MCF 10A (cell line): ENCODE results near the gene ADAMTS8. TPM values are rescaled to one million over a fixed set of nuclear protein-coding genes. Genes with fewer than 3 reads are reported as not detected.

Experiments used
- BruUV-seq: library from RNA; stranded (reverse); fragments of 400-500 nt; replicated peaks from 2 replicates; lab custom pipeline; 2021; lab: Mats Ljungman, UMichigan
- CTCF ChIA-PET: fragments of 300-600 bp; sonication (Branson Sonifier 250); formaldehyde crosslinking; extraction: SDS; loops from one replicate; lab custom pipeline; 2021; ENCODE audit warnings: antibody characterized with exemption, inconsistent platforms; lab: Yijun Ruan, JAX
- POLR2A ChIA-PET: fragments of 300-600, 350-650 bp; sonication (Branson Sonifier 250); formaldehyde crosslinking; extraction: SDS; loops from one replicate; lab custom pipeline; 2020; ENCODE audit warnings: antibody characterized with exemption, inconsistent platforms; lab: Yijun Ruan, JAX
- DNase-seq: peaks from one replicate; pipeline ENCODE4 v3.0.0-alpha.2; 2018; ENCODE audit not compliant: unreplicated experiment
- H3K27ac Mint-ChIP-seq: one replicate; pipeline ENCODE4 v1.8.0; 2022; ENCODE audit warnings: mild to moderate bottlenecking, low read depth, mixed read lengths; ENCODE audit not compliant: unreplicated experiment
- H3K27me3 Mint-ChIP-seq: one replicate; pipeline ENCODE4 v1.8.0; 2022; ENCODE audit warnings: mixed read lengths; ENCODE audit not compliant: insufficient read depth, unreplicated experiment
- H3K36me3 Mint-ChIP-seq: one replicate; pipeline ENCODE4 v1.8.0; 2022; ENCODE audit warnings: mild to moderate bottlenecking, moderate library complexity, mixed read lengths; ENCODE audit not compliant: insufficient read depth, unreplicated experiment
- H3K4me1 Mint-ChIP-seq: one replicate; pipeline ENCODE4 v1.8.0; 2022; ENCODE audit warnings: mixed read lengths; ENCODE audit not compliant: insufficient read depth, unreplicated experiment
- H3K4me3 Mint-ChIP-seq: one replicate; pipeline ENCODE4 v1.8.0; 2022; ENCODE audit warnings: mild to moderate bottlenecking, moderate library complexity, mixed read lengths; ENCODE audit not compliant: unreplicated experiment
- H3K9me3 Mint-ChIP-seq: one replicate; pipeline ENCODE4 v1.8.0; 2022; ENCODE audit warnings: mixed read lengths; ENCODE audit not compliant: unreplicated experiment
- CTCF ChIP-seq: fragments of 200-600 bp; IDR thresholded peaks from one replicate; pipeline ENCODE4 v1.8.0; 2022; ENCODE audit warnings: antibody characterized with exemption, mild to moderate bottlenecking; ENCODE audit not compliant: unreplicated experiment
- intact Hi-C: fragments of 100-400 bp; cut with micrococcal nuclease; formaldehyde crosslinking; loops from 2 replicates; pipeline ENCODE4 v1.14.1; 2022
- total RNA-seq: library from RNA; stranded (reverse); gene quantifications from 2 replicates; pipeline ENCODE4 v1.2.3, GENCODE V29; 2022

Gene ADAMTS8
- total RNA-seq, 1 experiment from 2014 or later, result not detected

- Mint-ChIP-seq H3K27ac (no peak overlapping the region), H3K4me1 (no peaks in the 10 kb centered on the region), H3K9me3 (no peaks in the 10 kb centered on the region), H3K4me3 (no peak overlapping the region), H3K36me3 (no peaks in the 10 kb centered on the region), H3K27me3 (peaks cover 29% of the 10 kb centered on the region)
- intact Hi-C loops, result no loop called here
- CTCF ChIA-PET, result interaction anchor here (0.6 to 0.9 kb wide), 4 partner anchors 20 to 448 kb away, joined by 3 read pairs; no protein-coding TSS in a partner anchor
- POLR2A ChIA-PET, result no interaction called here
- no peak for TF ChIP-seq CTCF
- no TSS peak for BruUV-seq
- DNase-seq, result no peak
Observed at GRCh38 chr11:130370845-130371590, 57.4 kb downstream of the ADAMTS8 start.

GRCh38 chr11:130369713-130370112 lies 58.7 kb downstream of the ADAMTS8 start:
- intact Hi-C loops, result no loop called here
- BruUV-seq, result no TSS peak

GRCh38 chr11:130369141-130369691 lies 59.2 kb downstream of the ADAMTS8 start:
- intact Hi-C loops, result no loop called here
- Mint-ChIP-seq H3K4me1 (no peaks in the 10 kb centered on the region), H3K9me3 (no peaks in the 10 kb centered on the region), H3K4me3 (no peak overlapping the region), H3K36me3 (no peaks in the 10 kb centered on the region), H3K27ac (no peak overlapping the region), H3K27me3 (peaks cover 29% of the 10 kb centered on the region)
- no peak for TF ChIP-seq CTCF
- DNase-seq, result no peak
- BruUV-seq, result no TSS peak
- ChIA-PET POLR2A (no interaction called here), CTCF (interaction anchor here (1.3 kb wide), 1 partner anchor 21 kb away, joined by 7 read pairs; no protein-coding TSS in a partner anchor)

More at GRCh38 chr11:130369713-130370112, 58.7 kb downstream of the ADAMTS8 start:
- POLR2A ChIA-PET, result no interaction called here
- Mint-ChIP-seq H3K4me3 (no peak overlapping the region), H3K9me3 (no peaks in the 10 kb centered on the region), H3K36me3 (no peaks in the 10 kb centered on the region), H3K27me3 (peaks cover 29% of the 10 kb centered on the region), H3K4me1 (no peaks in the 10 kb centered on the region), H3K27ac (no peak overlapping the region)
- CTCF ChIA-PET, result interaction anchor here (0.9 to 1.3 kb wide), 2 partner anchors 21 to 61 kb away, joined by 3 to 7 read pairs; no protein-coding TSS in a partner anchor
- TF ChIP-seq CTCF, result no peak
- DNase-seq, result no peak

GRCh38 chr11:130359419-130359818 lies 69.0 kb downstream of the ADAMTS8 start:
- DNase-seq, result no peak
- CTCF ChIA-PET, result interaction anchor here (0.7 kb wide), 2 partner anchors 13 to 87 kb away, joined by 3 read pairs; no protein-coding TSS in a partner anchor
- H3K9me3 Mint-ChIP-seq, result peaks cover 24% of the 10 kb centered on the region
- no peaks in the 10 kb centered on the region for H3K4me1 Mint-ChIP-seq
- no TSS peak for BruUV-seq
- no peaks in the 10 kb centered on the region for H3K27me3 Mint-ChIP-seq
- no peak for TF ChIP-seq CTCF
- intact Hi-C loops, result no loop called here
- no peaks in the 10 kb centered on the region for H3K36me3 Mint-ChIP-seq
- H3K4me3 Mint-ChIP-seq, result no peak overlapping the region
- no peak overlapping the region for H3K27ac Mint-ChIP-seq
- POLR2A ChIA-PET, result no interaction called here
